ENCODE results near the gene ABCF2.

DNA sequence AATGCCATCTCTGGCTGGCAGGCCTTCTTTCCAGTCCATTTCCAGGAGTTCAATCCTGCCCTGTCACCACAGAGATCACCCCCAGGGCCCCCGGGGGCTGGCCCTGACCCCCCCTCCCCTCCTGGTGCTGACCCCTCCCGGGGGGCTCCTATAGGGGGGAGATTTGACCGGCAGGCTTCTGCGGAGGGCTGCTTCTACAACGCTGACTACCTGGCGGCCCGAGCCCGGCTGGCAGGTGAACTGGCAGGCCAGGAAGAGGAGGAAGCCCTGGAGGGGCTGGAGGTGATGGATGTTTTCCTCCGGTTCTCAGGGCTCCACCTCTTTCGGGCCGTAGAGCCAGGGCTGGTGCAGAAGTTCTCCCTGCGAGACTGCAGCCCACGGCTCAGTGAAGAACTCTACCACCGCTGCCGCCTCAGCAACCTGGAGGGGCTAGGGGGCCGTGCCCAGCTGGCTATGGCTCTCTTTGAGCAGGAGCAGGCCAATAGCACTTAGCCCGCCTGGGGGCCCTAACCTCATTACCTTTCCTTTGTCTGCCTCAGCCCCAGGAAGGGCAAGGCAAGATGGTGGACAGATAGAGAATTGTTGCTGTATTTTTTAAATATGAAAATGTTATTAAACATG, 11.3 kb upstream of the ABCF2 start:
- TF ChIP-seq, protein P1, sequence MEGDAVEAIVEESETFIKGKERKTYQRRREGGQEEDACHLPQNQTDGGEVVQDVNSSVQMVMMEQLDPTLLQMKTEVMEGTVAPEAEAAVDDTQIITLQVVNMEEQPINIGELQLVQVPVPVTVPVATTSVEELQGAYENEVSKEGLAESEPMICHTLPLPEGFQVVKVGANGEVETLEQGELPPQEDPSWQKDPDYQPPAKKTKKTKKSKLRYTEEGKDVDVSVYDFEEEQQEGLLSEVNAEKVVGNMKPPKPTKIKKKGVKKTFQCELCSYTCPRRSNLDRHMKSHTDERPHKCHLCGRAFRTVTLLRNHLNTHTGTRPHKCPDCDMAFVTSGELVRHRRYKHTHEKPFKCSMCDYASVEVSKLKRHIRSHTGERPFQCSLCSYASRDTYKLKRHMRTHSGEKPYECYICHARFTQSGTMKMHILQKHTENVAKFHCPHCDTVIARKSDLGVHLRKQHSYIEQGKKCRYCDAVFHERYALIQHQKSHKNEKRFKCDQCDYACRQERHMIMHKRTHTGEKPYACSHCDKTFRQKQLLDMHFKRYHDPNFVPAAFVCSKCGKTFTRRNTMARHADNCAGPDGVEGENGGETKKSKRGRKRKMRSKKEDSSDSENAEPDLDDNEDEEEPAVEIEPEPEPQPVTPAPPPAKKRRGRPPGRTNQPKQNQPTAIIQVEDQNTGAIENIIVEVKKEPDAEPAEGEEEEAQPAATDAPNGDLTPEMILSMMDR (conservative IDR thresholded peaks at IDR 0.05; ENCODE audit: low read depth, low read length) = no peak
- no peak for TF ChIP-seq POLR2A (IDR thresholded peaks at IDR 0.05; ENCODE audit: low read depth, low read length)

Data from IMR-90 (cell line).